ENCODE data around the gene VSX2.

The VSX2 gene

GRCh38 chr14:74261288-74261687 is 22.0 kb downstream of the VSX2 start:
- Histone ChIP-seq H3K9ac (no peak overlapping the region), H3K27me3 (ENCODE audit: insufficient read depth, low read depth) (peaks cover 4% of the 10 kb centered on the region; the same call in 1 of the 2 replicates), H2AFZ (ENCODE audit: low read depth) (no peak overlapping the region), H3K4me2 (no peak overlapping the region), H4K20me1 (ENCODE audit: insufficient read depth) (no peaks in the 10 kb centered on the region), H3K36me3 (ENCODE audit: insufficient read depth) (no peaks in the 10 kb centered on the region), H3K79me2 (ENCODE audit: insufficient read depth, low read depth) (no peaks in the 10 kb centered on the region), H3K4me1 (ENCODE audit: low read depth, poor library complexity, severe bottlenecking) (no peaks in the 10 kb centered on the region), H3K4me3 (IDR thresholded peaks at IDR 0.05; ENCODE audit: insufficient read depth, low read depth, low read length) (no peak overlapping the region), H3K27ac (no peak overlapping the region)
- TF ChIP-seq CTCF (conservative IDR thresholded peaks at IDR 0.05; ENCODE audit: low read depth, low read length): no peak

- Histone ChIP-seq H3K27me3 (ENCODE audit: insufficient read depth, low read depth) (peaks cover 4% of the 10 kb centered on the region; the same call in 1 of the 2 replicates), H3K4me2 (no peak overlapping the region), H3K9ac (no peak overlapping the region), H3K79me2 (ENCODE audit: insufficient read depth, low read depth) (no peaks in the 10 kb centered on the region), H3K27ac (no peak overlapping the region), H2AFZ (ENCODE audit: low read depth) (no peak overlapping the region), H3K36me3 (ENCODE audit: insufficient read depth) (no peaks in the 10 kb centered on the region), H3K4me1 (ENCODE audit: low read depth, poor library complexity, severe bottlenecking) (no peaks in the 10 kb centered on the region), H3K4me3 (IDR thresholded peaks at IDR 0.05; ENCODE audit: insufficient read depth, low read depth, low read length) (no peak overlapping the region), H4K20me1 (ENCODE audit: insufficient read depth) (no peaks in the 10 kb centered on the region)
- TF ChIP-seq CTCF (conservative IDR thresholded peaks at IDR 0.05; ENCODE audit: low read depth, low read length): no peak
Measured at GRCh38 chr14:74262076-74262475, 22.8 kb downstream of the VSX2 start.

- no peaks in the 10 kb centered on the region for H4K20me1 ChIP-seq (ENCODE audit: insufficient read depth)
- H3K4me2 ChIP-seq: no peak overlapping the region
- H3K4me3 ChIP-seq (IDR thresholded peaks at IDR 0.05; ENCODE audit: insufficient read depth, low read depth, low read length): no peak overlapping the region
- no peak for TF ChIP-seq CTCF (conservative IDR thresholded peaks at IDR 0.05; ENCODE audit: low read depth, low read length)
- H3K4me1 ChIP-seq (ENCODE audit: low read depth, poor library complexity, severe bottlenecking): no peaks in the 10 kb centered on the region
- no peak overlapping the region for H3K9ac ChIP-seq
- no peaks in the 10 kb centered on the region for H3K36me3 ChIP-seq (ENCODE audit: insufficient read depth)
- H3K79me2 ChIP-seq (ENCODE audit: insufficient read depth, low read depth): no peaks in the 10 kb centered on the region
- peaks cover 4% of the 10 kb centered on the region; the same call in 1 of the 2 replicates for H3K27me3 ChIP-seq (ENCODE audit: insufficient read depth, low read depth)
- H2AFZ ChIP-seq (ENCODE audit: low read depth): no peak overlapping the region
- no peak overlapping the region for H3K27ac ChIP-seq
Measured at GRCh38 chr14:74263181-74263580, 23.9 kb downstream of the VSX2 start.

GRCh38 chr14:74263921-74264320 is 24.7 kb downstream of the VSX2 start:
- H3K4me3 ChIP-seq (IDR thresholded peaks at IDR 0.05; ENCODE audit: insufficient read depth, low read depth, low read length): no peak overlapping the region
- no peak overlapping the region for H3K4me2 ChIP-seq

More at GRCh38 chr14:74263921-74264320, 24.7 kb downstream of the VSX2 start:
- Histone ChIP-seq H3K36me3 (ENCODE audit: insufficient read depth) (no peaks in the 10 kb centered on the region), H3K79me2 (ENCODE audit: insufficient read depth, low read depth) (no peaks in the 10 kb centered on the region), H3K9ac (no peak overlapping the region), H3K4me1 (ENCODE audit: low read depth, poor library complexity, severe bottlenecking) (no peaks in the 10 kb centered on the region), H4K20me1 (ENCODE audit: insufficient read depth) (no peaks in the 10 kb centered on the region), H3K27me3 (ENCODE audit: insufficient read depth, low read depth) (0 out of 2 replicates have a peak, but pooled peaks cover 1% of the 10 kb centered on the region), H2AFZ (ENCODE audit: low read depth) (no peak overlapping the region), H3K27ac (no peak overlapping the region)
- TF ChIP-seq CTCF (conservative IDR thresholded peaks at IDR 0.05; ENCODE audit: low read depth, low read length): no peak
